ENCODE data around the gene TLR9.

The TLR9 gene

DNA sequence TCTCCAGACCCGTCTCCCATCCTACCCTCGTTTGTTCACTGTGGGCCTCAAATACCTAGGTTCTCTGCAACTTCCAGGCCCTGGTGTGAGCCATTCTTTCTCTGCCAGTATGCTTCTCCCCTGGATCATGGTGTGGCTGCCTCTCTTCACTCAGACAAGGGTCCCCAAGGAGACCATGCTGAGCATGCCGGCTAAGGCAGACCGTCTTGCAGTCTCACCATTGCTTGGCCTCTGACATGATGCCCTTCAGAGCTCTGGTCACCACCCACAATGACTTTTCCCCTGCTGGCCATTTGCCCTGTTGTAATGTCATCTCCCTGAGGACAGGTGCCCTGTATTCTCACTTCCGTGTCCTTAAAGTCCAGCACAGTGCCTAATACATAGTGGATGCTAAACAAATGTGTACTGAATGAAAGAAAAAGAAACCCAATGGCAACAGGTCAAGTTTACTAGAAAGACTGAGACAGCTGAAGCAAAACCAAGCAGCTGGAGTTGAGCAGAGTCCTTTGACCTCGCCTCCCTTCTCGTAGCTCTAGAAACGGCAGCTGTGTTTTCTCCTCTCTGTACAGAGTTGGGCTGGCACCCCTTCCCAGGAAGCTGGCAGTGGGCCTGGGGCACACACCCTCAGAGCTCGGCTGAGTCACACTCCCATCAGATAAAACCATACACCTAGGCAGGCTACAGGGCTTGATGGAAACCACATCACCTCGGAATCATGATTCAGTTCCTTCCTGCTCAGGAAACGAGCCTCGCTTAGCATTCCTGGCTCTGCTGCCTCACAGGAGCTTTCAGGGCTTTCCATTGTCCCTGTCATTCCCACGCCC lies 8.6 kb downstream of the TLR9 start:
- DNase-seq = no peak

DNA sequence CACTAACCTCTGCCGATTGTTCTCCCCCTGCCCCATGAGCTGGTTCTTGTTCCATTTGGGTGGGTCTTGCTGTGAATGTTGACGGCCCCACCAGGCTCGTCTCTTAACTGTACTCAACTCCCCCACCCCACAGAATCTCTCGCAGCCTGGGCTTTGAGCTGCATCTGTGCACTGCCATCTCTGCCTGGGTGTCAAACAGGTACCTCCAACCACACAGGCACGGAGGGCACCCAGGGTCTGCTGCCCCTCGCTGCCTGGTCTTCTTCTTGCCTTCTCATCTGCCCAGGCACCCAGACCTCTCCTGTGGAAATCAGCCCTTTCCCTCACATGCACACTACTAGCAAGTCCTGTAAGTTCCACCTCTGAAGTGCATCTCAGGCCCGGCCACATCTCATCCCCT lies 10.1 kb downstream of the TLR9 start:
- no peak for DNase-seq

DNA sequence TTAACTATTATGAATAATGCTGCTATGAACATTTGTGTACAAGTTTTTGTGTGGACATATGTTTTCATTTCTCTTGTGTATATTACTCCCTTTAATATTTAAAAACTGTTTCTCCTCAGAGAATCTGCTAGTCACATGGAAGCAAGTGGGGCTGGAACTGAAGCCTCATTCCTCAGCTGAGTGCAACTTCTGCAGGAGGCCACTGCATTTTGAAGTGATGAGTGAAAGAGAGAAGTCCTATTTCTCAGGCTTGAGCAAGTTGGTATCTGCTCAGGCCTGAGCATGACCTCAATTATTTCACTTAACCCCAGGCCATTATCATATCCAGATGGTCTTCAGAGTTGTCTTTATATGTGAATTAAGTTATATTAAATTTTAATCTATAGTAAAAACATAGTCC lies 11.5 kb downstream of the TLR9 start:
- DNase-seq = no peak

DNA sequence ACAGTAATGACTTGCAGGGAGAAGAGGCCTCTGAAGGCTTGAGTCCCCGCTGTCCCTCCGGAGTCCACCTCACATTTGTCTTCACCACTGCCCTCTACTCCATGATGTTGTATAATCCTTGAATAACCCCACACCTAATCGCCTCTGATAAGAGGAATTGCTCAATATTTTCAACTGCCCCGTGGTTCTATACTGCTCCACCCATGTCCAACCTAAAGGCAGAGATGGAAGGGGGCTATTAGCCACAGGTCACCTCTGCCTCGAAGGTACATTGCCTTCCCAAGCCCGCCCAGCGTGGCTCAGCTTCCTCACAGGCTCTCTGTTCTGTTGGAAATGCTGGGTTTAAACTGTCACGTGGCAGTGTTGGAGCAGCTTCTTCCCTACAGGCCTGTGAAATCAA lies 12.4 kb downstream of the TLR9 start:
- DNase-seq = no peak

DNA sequence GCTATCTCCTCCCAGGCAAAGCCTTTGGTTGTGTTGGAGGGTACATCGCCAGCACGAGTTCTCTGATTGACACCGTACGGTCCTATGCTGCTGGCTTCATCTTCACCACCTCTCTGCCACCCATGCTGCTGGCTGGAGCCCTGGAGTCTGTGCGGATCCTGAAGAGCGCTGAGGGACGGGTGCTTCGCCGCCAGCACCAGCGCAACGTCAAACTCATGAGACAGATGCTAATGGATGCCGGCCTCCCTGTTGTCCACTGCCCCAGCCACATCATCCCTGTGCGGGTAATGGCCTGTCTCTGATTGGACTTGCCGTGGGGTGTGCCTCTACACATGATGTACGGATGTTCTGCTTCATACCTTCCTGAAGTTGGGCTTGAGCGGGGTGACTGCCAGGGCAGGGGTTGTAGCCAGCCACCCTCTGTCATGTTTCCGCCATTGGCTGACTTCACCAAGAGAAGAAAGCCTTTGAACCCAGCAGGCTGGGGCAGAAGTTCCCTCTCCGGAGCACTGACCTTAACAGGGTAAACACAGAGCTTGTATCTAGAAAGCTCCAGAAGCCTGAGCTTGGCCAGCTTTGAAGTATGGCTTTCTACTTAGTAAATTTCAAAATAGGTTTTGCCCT lies 14.1 kb downstream of the TLR9 start:
- no peak for DNase-seq

DNA sequence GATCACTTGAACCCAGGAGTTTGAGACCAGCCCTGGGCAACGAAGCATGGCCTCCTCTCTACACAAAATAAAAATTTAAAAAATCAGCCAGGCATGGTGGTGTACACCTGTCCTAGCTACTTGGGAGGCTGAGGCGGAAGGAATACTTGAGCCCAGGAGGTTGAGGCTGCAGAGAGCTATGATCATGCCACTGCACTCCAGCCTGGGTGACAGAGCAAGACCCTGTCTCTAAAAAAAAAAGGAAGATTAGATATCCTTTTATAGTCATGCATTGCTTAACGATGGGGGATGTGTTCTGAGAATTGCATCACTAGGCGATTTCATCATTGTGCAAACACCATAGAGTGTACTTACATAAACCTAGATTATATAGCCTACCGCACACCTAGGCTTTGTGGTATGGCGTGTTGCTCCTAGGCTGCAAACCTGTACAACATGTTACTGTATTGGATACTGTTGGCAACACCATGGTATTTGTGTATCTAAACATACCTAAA lies 14.8 kb downstream of the TLR9 start:
- DNase-seq = no peak

DNA sequence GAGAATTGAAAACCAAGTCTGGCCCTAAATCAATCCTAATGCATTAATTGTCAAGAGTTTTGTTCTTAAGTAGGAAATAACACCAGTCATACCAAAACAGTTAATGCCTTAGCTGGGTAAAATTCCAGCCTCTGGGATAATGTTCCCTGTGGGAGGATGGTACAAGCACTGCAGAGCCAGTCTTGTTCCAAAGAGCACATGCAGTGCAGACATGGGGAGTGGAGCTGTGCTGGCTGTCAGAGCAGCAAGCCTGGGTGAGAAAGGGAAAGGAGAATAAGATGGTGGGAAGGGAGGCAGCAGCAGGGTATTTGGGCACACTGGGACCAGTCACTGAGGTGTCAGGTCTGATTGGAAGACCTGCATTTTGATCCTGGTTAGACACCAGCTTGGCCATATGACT lies 15.4 kb downstream of the TLR9 start:
- DNase-seq = no peak

DNA sequence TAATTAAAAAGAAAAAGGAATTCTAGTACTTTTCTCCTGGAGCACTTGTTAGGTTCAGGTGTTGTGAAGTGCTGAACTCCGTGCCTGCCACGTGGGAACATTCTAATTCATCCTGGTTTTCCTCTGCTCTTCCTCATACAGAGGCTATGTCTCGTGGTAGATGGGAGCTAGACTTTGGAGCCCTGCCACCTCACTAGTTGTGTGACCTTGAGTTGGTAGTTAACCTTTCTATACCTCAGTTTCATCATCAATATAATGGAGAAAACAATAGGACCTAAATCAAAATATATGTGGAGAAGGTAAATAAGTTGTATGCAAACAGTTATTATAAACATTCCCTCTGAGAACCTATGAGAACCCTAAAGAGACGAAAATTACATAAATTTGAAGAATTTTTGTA lies 16.9 kb downstream of the TLR9 start:
- no peak for DNase-seq

DNA sequence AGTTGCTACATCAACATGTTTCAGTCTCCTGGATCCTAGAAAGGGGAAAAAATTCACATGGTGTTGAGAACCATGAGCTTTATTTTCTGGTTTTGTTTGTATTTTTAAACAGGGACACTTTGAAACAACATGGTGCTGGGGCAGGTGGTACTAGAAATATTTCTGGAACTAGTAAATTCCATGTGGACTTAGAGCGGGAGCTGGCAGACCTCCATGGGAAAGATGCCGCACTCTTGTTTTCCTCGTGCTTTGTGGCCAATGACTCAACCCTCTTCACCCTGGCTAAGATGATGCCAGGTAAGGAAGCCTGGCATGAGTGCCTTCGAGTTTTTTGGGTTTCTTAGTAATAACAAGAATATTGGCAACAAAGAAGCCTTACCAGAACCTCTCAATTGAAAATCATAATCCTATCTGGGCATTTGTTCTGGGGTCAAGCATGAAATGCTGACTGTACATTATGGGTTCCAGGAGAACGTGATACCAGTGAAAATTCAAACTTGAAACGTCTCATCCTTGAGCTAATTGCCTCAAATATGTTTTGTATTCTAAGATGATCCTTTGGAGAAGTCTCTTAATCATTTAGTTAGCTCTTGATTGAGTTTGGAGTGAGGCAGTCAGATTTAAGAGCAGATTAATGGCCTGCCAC lies 19.6 kb downstream of the TLR9 start:
- no peak for DNase-seq

DNA sequence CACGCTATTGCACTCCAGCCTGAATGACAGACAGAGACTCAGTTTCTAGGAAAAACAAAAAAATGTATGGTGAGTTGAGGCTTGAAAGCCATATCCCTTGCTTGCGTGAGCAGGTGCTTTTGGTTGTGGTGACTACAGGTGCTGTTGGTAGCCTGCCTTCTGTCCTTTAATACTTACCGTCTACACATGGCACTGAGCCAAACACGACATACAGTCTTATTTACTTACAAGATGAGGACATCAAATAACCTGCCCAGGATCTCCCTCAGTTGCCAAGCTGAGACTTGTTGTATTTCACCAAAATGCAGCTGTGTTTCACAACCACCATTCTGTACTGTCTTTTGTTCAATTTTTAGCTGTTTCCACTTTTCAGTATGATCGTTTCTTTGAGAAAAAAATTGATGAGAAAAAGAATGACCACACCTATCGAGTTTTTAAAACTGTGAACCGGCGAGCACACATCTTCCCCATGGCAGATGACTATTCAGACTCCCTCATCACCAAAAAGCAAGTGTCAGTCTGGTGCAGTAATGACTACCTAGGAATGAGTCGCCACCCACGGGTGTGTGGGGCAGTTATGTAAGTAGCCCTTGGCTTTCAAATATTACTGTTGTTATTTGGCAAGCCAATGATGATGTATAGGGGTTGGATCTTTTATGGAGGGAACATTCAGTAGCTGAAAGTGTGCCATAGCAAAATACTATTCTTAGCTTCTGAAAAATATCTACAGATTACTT lies 20.9 kb downstream of the TLR9 start:
- peak; percentile 33 to 87 (median 59) for DNase-seq

DNA sequence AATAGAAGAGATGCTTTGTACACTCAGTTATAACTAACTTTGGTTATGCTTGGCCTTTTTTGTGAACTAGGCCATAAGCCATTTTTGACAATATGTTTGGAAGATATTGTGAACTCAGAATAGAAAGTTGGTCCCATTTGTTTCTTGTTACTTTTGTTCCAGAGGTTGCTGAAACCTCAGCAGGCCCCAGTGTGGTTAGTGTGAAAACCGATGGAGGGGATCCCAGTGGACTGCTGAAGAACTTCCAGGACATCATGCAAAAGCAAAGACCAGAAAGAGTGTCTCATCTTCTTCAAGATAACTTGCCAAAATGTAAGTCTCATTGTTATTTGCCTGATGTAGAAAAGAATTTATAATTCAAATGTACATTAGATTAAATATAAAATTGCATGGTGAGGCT lies 21.7 kb downstream of the TLR9 start:
- DNase-seq = no peak

DNA sequence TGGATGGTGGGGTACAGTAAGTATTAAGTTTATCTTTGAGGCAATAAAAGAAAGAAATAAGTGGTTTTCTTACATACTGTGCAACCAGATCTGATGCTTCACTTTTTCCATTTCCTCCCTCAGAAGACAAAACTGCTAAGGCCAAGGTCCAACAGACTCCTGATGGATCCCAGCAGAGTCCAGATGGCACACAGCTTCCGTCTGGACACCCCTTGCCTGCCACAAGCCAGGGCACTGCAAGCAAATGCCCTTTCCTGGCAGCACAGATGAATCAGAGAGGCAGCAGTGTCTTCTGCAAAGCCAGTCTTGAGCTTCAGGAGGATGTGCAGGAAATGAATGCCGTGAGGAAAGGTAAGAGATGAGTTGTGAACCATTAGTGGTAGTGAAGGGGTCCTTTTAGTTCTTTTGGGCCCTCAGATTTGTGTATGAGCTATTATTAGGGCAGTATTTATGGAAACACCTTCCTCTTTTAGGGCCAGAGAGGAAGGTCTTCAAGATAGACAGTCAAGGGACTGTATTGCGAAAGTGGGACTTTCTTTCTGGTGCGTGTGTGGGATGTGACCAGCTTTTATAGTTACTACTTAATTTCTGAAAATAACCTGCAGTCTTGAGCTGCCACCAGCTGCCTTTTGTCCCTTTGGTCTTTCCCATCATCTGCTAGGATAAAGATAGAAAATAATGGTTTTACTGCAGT lies 22.9 kb downstream of the TLR9 start:
- no peak for DNase-seq

DNA sequence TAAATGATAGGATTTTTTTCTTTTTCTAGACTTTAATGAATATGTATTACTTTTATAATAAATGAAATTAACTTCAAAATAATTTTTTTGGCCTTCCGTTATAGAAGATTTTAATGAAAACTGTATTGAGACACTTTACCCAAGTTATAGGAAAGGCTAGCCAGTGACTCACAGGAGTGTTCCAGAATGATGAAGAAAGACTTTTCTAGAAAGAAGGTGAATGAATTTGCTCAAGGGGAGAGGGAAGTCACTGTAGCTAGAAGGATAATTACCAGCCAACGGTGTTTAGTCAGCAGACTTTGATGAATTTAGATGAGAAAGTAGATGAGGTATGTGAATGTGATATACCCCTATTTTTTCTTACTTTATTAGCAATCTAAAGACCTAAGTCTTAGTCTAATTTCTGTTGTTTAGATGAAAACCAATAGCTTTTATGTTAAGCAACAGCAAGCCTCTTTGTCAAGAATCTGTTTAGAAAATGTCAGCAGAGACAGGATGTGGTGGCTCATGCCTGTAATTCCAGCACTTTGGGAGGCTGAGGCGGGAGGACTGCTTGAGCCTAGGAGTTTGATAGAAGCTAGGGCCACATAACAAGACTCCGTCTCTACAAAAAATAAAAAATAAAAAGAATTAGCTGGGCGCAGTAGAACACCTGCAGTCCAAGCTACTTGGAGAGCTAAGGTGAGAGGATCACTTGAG lies 24.3 kb downstream of the TLR9 start:
- DNase-seq = no peak

DNA sequence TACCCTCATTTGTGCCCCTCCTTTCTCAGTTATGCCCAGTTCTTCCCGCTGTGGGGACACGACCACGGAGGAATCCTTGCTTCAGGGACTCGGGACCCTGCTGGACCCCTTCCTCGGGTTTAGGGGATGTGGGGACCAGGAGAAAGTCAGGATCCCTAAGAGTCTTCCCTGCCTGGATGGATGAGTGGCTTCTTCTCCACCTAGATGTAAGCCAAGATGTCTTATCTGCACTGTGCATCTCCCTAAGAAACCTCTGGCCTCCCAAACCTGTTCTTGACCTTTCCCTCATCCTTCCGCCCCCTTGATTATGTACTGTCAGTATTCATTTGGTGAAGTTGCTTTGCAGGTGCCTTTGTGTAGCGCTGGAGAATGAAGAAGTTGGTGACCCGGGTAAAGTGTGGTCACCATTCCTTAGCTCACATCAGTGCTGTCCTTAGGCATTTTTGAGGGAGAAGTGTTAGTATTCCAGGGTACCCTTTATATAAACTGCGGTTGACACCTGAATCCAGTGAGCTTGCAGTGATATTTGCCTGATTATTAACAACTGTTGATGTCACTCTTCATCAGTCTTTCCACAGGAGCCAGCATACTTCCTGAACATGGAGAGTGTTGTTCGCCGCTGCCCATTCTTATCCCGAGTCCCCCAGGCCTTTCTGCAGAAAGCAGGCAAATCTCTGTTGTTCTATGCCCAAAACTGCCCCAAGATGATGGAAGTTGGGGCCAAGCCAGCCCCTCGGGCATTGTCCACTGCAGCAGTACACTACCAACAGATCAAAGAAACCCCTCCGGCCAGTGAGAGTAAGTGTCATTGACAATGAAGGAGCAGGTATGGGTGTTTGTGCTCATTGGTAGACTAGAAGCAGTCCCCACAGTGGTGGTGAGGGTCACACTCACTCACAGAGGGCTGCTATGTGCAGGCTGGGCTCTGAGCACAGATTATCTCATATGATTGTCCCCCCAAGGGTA lies 26.5 kb downstream of the TLR9 start:
- DNase-seq = no peak

DNA sequence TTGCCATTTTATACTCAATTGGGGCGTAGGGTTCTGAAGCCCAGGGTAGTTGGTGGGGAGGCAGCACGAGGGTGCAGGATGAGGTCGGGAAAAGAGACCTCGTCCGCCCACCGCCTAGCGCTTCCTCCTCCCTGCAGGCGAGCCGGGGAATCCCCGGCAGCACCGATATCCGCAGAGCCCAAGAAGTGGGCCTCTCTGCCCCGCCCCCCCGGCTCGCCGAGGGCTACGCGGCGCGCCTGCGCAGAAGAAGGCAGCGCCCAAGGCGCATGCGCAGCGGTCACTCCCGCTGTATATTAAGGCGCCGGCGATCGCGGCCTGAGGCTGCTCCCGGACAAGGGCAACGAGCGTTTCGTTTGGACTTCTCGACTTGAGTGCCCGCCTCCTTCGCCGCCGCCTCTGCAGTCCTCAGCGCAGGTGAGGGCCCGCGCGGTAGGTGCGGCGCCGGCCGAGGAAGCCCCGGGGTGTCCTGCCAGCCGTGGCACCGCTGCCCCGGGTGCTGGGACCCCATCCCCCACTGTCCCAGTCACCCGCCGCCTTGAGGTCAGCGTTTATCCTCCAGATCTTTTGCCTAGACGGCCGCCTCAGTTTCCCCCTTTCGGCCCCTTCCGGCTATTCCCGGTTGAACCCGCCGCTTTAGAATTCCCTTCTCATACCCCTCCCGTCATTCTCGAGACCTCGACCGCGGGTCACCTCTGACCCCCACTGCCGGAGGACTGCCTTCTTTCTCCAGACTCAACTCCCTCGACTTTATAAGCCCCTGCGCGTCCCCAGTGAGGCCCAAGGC lies 27.4 kb downstream of the TLR9 start, which contains the start of gene ALAS1:
Gene ALAS1, plus strand, starts transcription at position 319 of the 784 bp plus-strand sequence. CDS start 1,082 bp downstream, outside the sequence.
- peak; percentile 85 to 89 (median 88) for DNase-seq

DNA sequence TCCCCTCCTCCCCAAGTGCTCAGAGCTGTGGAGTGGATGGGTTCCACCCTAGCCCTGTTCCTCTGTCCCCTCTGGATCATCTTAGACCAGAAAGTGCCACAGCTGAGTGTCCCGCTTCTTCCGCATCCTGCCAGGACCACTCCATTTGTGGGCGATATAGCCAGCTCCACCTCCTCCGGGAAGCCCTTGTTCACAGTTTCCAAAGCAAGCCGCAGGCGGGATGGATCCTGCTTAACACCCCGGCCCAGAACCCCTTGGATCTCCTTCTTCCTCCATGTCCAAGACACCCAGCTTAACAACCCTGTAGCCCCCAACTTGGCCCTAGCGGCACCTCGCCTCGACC lies 28.0 kb downstream of the TLR9 start:
- DNase-seq = no peak

DNA sequence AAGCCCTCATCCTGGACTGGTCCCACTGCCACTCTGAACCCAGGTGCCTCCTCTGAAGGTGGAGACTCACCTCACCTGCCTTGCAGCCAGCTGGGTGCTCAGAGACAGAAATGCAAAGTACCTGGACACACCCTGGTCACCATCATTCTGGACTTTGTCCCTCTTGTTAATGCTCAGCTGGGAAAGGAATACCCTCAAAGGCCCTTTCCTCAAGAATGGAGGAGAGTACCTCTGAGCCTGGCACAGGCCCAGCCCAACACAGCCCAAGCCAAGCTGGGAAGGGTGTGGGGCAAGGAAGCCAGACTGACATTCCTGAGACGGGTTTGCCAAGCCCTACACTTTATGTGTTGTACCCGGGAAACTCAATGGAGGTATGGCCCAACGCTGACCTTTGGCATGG lies 28.5 kb downstream of the TLR9 start:
- DNase-seq = no peak

DNA sequence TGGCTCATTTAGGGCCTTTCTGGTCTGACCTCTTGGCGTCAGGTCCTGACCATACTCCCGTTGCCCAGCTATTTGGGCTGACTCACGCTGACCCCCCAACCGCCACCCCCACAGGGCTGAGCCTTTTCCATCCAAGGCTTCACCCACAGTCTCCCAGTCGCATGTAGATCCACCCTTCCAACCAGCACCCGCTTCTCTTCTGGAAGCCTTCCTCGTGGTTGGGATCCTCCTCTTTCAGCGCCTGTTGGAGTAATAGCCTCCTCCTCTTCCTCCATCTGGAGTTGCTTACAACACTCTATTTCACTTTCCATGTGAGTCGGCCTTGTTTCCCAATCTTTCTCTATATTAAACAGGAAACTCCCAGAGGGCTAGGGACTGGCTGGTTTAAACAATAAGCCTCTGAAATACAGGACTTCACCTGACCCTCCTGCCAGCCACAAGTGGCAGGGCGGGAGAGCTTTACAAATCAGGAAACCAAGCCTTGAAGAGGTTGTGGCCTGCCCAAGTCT lies 29.6 kb downstream of the TLR9 start:
- no peak for DNase-seq

DNA sequence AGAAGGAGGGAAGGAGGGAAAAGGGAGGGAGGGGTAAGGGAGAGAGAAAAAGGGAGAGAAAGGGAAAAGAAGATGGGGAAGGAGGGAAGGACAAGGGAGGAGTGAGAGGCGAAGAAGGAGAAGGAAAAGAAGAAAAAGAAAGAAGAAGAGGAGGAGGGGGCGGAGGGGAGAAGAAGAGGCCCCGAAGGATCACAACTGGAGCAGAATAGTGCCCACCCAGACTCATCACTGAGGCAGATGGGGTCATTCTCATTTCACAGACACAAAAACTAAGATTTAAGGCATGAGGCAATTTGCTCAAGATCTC lies 30.2 kb downstream of the TLR9 start:
- no peak for DNase-seq
